Measurements from ENCODE around the gene NTRK2.

GRCh38 chr9:84688956-84689355 lies 19.4 kb downstream of the NTRK2 start:
- no peak for TF ChIP-seq CTCF (IDR thresholded peaks at IDR 0.05; ENCODE audit: borderline replicate concordance, extremely low read depth, low read length, poor library complexity, severe bottlenecking)
- no peak for TF ChIP-seq EZH2 (IDR thresholded peaks at IDR 0.05; ENCODE audit: borderline replicate concordance, low read depth, low read length, severe bottlenecking)
